Right hindlimb (tissue), 1 donor: ENCODE measurements around the gene VWA5B1.

Source experiments
- DNase-seq: peaks from one replicate; pipeline ENCODE4 v3.0.0-alpha.2; 2018

The VWA5B1 gene

GRCh38 chr1:20370698-20371097 lies 80.0 kb downstream of the VWA5B1 start:
- no peak for DNase-seq

GRCh38 chr1:20371411-20371810 lies 80.7 kb downstream of the VWA5B1 start:
- DNase-seq, result no peak

DNA sequence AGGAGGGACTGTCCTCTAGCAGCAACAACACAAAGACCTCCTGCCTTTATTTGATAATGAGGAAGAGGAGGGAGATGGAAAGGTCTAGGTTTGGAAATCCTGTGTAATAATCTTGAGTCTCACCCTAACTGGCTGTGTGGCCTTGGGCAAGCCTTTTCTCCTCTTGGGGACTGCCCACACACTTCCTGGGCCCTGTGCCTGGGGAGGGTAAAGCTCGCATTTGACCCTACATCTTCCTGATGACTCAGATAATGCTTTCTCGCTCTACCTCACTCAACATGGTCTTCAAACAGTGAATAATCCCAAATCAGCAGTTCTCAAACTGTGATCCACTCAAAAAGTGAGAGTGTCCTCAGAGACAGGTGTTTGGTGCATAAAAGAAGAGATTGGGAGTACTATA lies 81.2 kb downstream of the VWA5B1 start:
- no peak for DNase-seq

- DNase-seq, result no peak
Observed at GRCh38 chr1:20372676-20373075, 82.0 kb downstream of the VWA5B1 start.

DNA sequence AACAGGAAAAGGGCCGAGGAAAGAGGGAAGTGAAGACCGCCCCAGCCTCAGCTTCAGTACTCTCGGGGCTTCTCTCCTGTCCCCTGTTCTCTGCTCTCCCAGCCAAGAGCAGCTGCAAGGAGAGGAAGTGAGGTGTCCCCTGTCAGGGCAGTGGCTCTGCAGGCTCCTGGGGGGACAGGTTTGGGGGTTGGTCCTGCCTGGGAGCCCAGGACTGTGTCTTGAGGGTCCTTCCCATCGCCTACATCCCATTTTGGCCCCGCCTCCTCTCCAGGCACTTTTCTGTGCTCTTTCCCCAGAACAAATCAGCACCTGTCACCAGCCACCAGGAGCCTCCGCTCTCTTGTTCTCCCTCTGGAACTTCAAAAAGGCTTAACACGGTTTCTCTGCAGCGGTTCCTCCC lies 82.6 kb downstream of the VWA5B1 start:
- DNase-seq, result no peak

GRCh38 chr1:20373764-20374163 lies 83.1 kb downstream of the VWA5B1 start:
- no peak for DNase-seq

DNA sequence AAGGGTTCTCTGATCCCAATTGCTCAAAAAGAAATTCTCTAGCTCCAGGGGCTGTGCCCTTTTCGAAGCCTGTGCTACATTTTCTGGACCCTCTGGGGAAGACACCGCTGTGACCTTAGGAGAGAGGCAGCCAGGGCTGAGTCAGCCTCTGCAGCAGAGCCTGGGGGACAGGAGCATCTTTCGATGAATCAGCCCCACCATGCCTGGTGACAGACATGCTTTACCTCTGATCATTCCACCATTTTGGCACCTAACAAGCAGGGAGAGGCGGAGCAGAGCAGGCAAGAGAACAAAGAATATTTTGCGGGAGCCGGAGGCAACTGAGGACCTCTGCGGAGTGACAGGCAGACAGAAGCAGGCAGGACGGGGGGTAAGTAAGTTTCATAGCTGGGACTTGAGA lies 84.9 kb downstream of the VWA5B1 start:
- no peak for DNase-seq

- DNase-seq, result no peak
Observed at GRCh38 chr1:20376171-20376570, 85.5 kb downstream of the VWA5B1 start.

GRCh38 chr1:20376880-20377494 lies 86.3 kb downstream of the VWA5B1 start:
- no peak for DNase-seq

GRCh38 chr1:20377516-20378270 lies 87.0 kb downstream of the VWA5B1 start:
- DNase-seq, result no peak

DNA sequence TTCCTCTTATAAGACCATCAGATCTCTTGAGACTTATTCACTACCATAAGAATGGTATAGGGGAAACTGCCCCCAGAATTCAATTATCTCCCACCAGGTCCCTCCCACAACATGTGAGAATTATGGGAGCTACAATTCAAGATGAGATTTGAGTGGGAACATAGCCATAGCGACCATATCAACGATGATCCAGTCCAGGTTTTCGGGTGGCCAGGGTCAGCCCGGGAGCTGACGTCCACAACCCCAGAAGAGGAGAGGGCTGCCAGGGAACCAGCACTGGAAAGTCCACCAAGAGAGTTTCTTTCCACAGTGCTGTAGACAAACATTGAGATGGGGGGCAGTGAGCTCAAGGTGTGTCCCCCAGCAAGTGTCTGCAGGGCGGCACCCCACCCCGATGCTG lies 88.4 kb downstream of the VWA5B1 start:
- DNase-seq, result no peak

DNA sequence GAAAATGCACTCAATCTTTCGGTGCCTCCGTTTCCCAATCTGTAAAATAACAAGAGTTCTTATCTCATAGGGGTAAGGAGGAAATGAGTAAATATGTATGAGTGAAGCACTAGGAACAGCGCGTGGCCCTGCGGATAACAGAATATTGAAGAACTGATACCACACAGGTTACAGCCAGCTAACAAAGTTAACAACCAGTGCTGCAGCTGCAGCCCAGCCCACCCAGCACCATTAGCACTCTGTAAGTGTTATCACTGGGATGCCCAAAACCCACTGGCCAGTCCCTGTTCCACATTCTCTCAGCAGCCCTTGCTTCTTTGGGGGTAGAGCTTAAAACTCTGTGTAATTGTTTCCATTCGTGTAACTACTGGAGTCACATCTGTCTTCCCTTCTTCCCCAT lies 89.5 kb downstream of the VWA5B1 start:
- DNase-seq, result no peak

DNA sequence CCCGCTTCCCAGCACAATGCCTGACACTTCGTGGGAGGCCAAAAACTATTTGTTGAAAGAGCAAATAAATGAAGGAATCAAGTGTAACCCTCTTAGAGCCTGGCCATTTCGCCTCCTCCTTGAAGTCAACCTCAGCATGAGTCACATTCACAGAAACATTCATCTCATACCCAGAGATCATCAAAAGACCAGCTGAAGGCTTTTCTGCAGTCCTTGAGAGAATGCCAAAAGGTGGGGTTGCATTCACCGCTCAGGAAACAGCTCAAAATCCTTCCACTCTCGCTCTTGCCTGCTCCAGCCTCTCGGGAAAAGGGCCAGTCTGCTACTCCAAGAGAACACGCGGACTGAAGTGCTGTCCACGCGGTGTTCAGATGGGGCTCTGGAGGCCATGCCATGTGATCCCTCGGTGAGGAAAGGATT lies 90.0 kb downstream of the VWA5B1 start:
- DNase-seq, result no peak

DNA sequence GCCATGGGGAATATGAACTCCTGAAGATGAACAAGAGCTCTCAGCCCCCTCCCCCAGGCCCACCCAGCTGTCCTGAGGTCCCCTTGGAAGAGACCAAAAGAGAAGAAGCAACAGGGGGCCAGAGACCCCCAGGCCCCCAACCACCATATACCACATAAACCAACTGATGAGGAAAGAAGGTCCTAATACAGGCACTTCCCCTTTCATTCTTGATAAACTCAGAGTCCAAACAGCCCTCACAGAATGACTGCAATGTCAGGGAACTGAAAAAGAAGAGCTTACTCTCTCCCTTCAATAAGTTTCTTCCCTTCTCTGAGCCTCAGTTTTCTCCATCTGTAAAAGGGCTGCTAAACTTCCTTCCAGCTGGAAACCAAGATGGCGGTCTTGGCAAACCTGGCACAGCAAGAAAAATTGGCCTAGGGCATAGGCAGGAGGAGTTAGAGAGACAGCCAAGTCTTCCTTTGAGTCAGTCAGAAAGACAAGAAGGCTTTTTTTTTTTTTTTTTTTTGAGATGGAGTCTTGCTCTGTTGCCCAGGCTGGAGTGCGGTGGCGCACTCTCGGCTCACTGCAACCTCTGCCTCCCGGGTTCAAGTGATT lies 90.5 kb downstream of the VWA5B1 start:
- DNase-seq, result no peak

DNA sequence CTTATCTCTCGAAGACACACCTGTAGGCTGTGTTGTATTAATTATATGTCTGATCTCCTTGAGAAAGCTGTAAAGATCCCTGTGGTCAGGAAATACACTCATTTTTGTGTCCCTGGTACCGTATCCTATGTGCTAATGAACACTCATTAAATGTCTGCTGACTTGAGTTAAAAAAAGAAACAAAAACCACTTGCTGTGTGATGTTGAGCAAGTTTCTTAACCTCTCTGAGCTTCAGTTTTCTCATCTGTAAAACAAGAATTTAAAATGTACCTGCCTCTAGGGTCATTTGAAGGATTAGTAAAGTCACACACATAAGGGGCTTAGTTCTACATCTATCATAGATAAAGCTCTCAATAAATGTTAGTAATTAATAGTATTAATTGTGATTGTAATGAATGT lies 91.3 kb downstream of the VWA5B1 start:
- DNase-seq, result no peak

DNA sequence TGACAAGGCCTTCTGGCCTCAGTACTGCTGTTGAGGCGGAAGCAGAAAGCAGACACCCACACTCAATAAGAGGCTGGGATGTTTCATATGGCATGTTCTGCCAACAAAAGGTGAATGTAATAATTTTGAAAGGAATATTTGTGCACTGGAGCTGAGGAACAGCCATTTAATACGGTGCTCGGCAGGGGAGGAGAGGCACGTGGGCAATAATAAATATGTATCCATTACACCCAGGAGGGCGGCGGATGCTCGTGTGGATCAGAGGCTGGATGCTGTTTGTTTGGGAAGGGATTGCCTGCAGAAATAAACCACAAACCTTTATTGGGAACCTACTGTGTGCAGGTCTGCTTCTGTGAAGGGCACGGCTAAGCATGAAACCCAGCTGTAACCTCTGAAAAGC lies 92.0 kb downstream of the VWA5B1 start:
- no peak for DNase-seq

- no peak for DNase-seq
Observed at GRCh38 chr1:20383631-20384030, 93.0 kb downstream of the VWA5B1 start.

GRCh38 chr1:20385630-20386029 lies 95.0 kb downstream of the VWA5B1 start:
- DNase-seq, result no peak

DNA sequence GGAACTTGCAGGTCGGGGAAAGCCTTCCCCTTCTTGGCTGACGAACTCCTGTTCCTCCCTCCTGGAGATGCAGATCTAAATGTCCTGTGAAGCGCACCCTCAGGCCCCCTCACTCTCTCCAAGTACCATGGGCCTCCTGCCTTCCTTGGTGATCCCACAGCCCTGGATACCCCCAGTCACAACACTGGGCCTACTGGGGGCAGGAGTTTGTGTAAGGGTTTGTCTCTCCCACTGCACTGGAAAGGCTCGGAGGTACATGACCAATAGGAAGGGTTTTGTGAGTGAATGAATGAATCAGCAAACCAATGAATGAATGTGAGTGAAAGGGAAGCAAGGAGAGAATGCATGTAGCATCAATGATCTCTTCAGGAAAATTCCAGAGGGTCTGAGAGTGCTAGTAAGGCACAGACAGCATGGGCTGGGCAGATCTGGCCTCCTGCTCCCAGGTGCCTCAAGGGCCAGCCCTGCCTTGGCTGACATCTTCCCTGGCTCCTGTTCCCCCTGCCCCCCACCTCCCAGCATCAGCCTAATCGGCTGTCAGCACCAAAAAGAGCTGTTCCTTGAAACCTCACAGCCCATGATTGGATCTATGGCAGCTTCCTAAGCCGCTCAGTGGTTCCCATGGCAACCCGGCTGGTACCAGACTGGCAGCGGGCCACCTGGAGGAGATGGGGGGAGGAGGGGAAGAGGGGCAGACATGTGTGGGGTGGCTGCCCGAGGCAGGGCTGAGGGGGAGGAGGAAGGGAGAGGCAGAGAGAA lies 95.8 kb downstream of the VWA5B1 start:
- DNase-seq, result no peak

DNA sequence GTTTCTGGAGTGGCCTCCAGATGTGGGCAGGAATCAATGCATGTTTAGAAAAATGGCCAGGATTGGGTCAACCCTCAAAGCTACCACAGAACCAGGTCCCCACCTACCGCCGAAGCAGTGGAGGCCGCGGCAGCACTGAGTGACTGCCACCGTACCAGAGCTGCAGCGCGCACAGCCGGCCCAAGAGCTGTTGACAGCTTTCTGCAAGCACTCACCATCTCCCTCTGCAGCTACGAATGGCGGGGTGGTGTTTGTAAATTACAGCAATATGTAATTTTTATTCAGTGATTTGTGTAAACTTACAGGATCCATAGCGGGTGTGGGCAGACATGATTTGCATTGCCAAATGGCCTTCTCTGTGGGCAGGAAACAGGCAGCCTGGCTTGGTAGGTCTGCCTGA lies 98.9 kb downstream of the VWA5B1 start:
- no peak for DNase-seq

- DNase-seq, result no peak
Observed at GRCh38 chr1:20390589-20391331, 100.1 kb downstream of the VWA5B1 start.

- DNase-seq, result no peak
Observed at GRCh38 chr1:20395255-20395654, 104.6 kb downstream of the VWA5B1 start.

DNA sequence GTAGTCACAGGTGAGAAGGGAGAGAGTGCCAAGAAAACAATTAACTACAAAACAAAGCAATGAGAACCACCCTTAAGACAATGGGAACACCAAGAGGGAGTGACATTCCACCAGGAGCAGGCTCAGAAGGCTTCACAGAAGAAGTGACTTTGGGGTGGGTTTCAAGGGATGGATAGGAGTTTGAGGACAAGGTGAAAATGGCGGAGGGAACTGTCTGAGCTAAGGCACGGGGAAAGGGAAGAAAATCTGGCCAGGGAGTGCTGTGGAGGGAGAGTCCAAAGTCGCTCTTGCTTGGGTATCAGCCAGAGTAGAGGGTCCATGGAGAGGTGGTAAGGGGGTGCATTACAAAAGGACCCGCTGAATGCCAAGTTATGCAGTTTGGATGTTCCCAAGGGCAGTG lies 108.1 kb downstream of the VWA5B1 start:
- no peak for DNase-seq
